GM12872 (cell line): ENCODE data around the gene MFGE8.

Experiments
- CTCF ChIP-seq: IDR thresholded peaks from 3 replicates; pipeline ENCODE4 v1.5.1; 2011; ENCODE audit warnings: low read depth, mild to moderate bottlenecking, low read length, moderate library complexity; ENCODE audit not compliant: insufficient read depth

MFGE8 gene

DNA sequence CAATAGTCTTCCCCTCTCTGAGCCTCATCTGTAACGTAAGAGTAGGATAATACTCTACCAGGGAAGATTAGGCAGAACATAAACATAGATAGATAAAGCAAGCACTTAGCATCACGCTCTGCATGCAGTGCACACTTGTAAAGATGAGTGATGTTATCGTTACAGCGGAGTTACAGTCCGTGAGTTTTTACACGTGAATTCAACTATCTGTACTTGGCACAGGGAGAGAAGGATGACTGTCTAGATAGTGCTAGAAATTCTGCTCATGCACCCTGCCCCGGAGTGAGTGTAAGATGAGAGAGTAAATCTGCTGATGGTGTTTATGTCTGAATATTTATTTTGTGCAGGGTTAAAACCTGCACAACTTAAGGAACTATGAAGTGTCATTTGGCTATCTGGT is 53.6 kb downstream of the MFGE8 start:
- no peak for TF ChIP-seq CTCF

DNA sequence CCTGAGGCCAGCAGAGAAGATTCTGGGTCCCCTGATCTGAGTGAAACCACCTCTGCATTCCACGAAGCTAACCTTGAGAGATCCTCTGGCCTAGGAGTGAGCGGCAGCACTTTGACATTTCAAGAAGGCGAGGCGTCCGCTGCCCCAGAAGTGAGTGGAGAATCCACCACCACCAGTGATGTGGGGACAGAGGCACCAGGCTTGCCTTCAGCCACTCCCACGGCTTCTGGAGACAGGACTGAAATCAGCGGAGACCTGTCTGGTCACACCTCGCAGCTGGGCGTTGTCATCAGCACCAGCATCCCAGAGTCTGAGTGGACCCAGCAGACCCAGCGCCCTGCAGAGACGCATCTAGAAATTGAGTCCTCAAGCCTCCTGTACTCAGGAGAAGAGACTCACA is 54.2 kb downstream of the MFGE8 start:
- TF ChIP-seq CTCF = no peak

DNA sequence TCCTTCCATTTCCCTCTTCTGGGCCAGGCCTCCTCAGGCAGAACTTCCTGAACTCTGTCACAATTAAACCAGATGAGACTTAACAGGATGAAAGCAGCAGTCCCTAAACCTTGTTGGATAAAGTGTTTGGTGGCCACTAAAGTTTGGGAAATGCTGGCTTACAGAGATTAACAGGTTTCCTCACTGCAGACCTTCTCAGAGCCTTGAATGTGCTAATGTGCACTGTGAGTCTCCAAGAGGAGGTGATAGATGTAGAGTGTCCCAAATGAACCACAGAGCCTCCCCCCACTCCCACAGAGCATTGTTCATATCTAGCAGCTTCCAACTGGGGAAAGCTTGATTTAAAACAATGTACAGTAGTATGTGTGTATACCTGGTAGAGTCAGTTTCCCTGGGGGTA is 60.7 kb downstream of the MFGE8 start:
- no peak for TF ChIP-seq CTCF

DNA sequence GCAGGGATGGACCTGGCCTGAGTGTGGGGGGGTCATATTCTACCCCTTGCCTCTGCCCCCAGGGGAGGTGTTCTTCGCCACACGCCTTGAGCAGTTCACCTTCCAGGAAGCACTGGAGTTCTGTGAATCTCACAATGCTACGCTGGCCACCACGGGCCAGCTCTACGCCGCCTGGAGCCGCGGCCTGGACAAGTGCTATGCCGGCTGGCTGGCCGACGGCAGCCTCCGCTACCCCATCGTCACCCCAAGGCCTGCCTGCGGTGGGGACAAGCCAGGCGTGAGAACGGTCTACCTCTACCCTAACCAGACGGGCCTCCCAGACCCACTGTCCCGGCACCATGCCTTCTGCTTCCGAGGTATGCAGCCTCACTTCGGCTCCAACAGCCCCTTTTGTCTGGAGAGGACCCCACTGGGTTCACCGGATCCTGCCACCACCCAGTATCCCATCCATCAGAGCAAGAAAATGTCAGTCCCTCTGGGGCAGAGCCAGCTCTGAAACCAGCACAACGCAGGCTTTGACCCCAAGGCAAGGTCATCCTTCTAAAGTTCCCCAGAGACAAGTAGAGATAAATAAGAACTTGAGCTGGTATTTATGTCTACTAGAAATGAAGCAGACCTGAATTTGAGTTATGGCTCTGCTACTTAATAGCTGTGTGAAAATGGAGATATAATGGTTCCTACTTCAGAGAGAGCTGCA is 63.7 kb downstream of the MFGE8 start:
- TF ChIP-seq CTCF = no peak
